ENCODE measurements around the gene GAREM1.

DNA sequence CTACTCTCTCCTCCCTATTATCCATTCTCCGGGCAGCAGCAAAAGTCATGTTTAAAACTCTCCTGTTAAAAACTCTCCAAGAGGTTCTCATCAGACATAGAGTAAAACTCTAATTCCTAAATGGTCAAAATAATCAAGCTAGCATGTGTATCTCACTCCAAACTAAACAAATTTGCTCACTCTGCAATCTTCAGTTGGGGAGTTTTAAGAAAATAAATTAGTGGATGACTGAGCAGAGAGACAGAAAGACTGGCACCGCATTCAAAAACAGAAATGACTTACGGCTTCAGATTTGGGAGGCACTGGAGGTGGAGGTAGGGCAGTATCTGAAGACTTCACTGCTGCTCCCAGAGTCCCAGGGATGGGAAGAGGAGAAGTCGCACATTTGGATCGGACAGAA lies 183.9 kb downstream of the GAREM1 start:
- TF ChIP-seq, protein P1, sequence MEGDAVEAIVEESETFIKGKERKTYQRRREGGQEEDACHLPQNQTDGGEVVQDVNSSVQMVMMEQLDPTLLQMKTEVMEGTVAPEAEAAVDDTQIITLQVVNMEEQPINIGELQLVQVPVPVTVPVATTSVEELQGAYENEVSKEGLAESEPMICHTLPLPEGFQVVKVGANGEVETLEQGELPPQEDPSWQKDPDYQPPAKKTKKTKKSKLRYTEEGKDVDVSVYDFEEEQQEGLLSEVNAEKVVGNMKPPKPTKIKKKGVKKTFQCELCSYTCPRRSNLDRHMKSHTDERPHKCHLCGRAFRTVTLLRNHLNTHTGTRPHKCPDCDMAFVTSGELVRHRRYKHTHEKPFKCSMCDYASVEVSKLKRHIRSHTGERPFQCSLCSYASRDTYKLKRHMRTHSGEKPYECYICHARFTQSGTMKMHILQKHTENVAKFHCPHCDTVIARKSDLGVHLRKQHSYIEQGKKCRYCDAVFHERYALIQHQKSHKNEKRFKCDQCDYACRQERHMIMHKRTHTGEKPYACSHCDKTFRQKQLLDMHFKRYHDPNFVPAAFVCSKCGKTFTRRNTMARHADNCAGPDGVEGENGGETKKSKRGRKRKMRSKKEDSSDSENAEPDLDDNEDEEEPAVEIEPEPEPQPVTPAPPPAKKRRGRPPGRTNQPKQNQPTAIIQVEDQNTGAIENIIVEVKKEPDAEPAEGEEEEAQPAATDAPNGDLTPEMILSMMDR (IDR thresholded peaks at IDR 0.05; ENCODE audit: low read depth, low read length): no peak
- no peak for TF ChIP-seq EZH2phosphoT487 (IDR thresholded peaks at IDR 0.05; ENCODE audit: low read depth)
